ENCODE measurements around the gene CD47.

Gene CD47

DNA sequence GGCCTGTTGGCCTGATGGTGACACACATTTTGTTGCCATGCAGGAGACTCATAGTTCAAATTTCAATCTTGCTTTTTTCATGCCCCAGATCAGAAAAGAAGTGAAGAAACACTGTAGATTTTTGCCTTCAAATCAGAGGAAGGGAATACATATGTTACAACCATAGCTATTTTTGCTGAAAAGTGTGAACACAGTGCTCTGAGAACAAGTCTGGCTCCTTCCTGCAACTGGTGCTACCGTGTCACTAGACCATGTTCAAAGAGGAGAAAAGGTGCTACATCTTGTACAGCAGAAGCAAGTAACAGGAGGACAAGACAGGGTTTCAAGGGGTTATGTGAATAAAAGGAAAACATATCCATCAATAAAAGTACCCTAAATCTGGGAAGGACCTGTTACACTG is 44.6 kb downstream of the CD47 start:
- DNase-seq, result no peak

DNA sequence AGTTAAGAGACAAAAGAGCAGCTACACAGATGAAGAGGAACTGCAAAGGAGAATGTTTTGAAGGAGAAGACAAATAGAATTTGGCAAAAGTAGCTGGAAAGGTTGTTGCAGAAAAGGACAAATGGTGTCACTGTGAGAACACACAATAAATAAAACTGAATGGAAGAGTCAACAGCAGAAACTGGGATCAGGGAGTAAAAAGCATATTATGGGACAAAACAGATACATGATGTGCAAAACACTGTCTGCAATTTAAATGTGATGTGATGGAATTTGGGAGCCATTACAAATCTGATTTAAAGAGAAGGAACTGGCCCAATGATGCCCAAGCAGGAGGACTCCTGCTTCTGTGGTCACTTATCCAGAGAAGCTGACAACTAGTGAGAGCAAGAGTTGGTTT is 46.1 kb downstream of the CD47 start:
- no peak for DNase-seq

DNA sequence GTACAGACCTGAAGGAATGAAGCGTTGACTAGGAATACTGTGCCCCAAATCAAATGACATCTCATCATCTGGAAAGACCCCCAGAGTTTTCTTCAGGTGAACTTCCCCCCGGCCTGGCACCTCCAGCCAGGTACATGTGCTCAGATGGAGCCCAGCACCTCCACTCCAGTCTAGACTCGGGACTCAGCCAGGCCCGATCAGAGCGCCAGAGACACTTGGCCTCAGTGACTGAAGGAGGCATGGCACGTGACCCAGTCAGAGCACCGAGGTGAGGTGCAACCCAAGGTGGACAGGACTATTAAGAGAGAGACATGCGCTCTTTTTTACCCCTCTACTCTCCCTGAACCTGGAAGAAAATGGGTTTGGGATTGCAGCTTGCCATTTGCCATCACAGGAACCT is 48.5 kb downstream of the CD47 start:
- no peak for DNase-seq

DNA sequence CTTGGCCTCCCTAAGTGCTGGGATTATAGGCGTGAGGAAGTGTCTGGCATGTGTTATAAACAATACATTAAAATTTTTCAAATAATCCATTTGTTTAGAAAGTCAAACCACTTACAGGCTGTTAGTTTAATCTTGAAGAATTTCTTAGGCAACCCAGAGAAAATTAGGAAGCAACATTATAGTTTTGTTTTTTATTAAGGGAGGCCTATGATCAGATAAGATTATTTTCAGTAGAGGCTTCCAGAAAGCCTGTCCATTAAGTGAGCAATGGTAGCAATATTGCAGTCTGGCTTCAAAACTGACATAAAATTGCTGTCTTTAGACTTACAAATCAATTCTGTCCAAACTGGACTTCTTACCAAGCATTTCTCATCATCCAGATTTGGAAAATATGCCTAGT is 49.6 kb downstream of the CD47 start:
- DNase-seq, result no peak

DNA sequence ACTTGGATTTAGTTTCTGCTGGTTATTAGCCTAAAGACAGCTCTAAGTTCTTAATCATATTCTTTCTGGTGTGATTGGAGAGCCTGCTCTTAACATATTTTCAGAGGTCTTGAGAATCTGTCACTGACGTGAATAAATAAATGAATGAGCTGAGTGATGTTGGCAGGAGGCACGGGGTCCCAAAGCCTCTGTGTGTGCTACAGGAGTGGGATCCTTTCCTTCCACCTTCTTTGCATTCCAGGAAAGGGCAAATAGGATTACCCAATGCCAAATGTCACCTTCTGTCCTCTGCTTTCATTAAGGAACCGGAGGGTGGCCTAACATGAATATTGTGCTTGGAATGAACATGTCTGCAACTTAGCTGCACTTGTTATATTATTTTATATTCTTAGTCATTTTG is 53.1 kb downstream of the CD47 start:
- DNase-seq, result no peak

DNA sequence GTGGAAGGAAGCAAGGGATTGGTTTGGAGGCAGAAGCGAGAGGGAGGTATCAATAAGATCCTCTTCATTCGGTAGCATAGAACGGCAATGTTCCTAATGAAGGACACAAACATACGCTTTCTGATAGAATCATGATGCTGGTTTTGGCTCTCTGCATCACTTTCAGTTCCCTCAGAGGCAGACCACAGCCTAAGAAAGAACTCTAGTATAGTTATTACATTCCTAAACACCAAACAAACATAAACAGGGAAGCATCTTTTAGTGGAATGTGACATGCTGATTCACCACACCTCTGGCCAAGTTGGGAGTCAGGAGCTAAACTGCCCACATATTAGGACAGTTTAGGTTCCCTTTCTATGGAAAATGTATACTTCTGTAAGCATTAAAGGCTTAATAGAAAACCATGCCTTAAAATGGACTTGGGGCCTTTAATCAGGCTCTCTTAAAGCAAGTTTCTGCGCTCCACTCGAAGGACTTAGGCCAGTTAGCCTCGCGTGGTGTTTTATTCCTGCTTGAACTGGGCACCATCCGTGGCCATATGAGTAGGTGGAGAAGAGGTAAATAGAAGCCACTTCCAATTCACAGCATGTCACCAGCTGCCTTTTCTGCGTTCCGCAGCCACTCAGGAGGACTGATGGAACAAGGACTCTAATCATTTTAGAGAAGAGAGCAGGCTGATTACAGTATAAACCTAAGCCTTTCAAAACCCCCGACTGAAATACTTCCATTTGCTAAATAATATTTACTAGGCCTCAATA is 53.7 kb downstream of the CD47 start:
- DNase-seq, result peak; percentile 18

DNA sequence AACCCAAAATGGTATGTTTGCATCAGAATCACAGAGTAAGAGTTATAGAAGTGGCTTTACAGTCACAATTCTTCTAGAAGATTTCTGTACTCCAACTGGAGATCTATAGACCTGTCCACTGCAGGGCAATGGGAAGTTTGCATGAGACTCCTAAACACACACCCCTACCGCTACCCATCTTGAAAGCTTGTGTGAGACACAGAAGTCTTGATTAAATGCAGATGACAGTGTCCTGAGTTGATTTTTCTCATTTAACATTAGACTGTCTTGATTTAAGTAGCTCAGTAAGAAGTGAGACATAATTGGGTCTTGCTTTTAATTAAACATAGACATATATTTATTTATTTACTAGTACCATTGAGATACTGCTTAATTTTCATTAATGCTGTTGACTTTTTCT is 54.4 kb downstream of the CD47 start:
- peak; percentile 7 for DNase-seq

DNA sequence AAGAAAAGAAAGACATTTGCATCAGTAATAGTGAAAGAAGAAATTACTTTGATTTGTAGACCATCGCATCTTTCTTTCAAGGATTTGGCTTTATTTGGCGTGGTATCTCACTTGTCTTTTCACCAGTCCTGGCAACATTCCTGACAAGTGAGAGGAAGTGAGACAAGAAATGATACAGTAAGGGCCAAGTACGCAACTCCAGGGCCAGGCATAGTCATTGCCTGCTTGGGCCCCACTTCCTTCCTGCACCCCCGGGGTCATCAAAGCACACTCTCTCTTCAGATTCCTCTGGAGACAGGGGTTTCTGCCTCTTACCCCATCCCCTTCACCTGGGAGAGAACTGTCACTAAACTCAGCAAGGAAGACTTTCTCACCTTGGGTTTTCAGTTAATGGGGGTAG is 55.1 kb downstream of the CD47 start:
- DNase-seq, result no peak

DNA sequence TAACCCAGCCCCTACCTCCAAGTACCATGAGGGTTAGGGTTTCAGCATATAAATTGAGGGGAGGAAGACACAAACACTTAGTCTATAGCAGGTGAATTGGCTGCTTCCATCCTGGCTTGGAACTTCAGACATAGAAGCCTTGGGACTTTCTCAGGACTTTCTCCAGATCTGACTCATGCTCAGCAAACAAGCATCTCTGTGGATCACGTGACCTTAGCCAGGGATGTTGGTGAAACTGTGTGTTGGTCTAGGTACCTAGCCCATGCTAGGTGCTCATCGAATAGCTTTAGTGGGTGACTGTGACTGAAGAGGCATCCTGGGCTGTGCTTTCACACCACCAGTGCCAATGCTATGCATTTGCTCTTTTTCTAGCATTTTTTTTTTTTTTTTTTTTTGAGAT is 58.9 kb downstream of the CD47 start:
- DNase-seq, result no peak

DNA sequence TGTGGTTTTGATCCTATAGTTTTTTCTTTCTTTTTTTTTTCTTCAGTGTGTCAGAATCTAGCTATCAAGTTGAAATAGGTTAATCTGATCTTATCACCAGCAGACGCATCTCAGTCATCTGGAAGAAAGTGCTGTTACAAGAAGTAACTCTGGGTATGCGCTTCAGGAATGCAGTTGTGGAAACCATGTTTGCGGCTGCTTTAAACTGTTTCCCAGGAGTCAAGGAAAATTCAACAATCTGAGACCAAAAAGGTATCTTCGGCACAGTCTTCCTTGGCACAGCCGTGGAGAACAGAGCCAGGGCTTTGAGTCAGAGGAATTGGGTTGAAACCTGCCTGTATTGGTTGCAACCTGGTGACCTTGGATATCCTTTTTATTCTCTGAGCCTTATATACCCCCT is 59.9 kb downstream of the CD47 start:
- no peak for DNase-seq

DNA sequence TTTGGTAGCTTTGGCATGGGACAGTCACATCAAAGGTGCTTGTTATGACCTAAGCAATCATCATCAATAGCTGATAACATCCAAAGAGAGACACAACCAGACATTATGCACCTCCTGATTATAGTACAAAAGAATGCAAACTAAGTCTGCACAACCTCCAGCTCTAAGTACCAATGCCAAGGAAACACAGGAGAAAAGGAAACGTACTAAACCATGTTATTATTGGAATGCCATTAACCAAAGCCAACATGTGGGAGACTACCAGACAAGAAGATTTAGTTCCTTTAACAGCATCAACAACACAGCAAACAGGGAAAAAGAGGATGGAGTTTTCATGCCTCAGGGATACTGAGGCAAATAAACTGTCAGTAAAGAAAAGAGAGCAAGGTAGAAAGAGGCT is 61.4 kb downstream of the CD47 start:
- no peak for DNase-seq

DNA sequence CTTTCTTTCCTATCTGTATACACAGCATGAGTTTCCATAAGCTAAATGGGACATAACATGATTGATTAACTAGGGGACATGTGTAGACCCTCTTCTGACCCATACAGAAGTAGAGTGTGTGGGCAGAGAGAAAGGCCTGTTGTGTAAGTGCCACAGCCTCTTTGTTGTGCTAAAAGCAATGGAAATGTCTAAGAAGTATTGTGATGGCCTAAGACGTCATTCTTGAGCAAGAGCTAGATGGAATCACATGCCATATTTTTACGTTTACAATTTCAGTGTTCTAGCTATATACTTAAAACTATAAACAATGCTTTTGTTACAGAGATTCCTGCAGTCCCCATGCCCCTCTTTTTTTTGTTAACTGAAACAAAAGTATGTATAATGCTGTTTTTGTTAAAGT is 61.9 kb downstream of the CD47 start:
- DNase-seq, result no peak

DNA sequence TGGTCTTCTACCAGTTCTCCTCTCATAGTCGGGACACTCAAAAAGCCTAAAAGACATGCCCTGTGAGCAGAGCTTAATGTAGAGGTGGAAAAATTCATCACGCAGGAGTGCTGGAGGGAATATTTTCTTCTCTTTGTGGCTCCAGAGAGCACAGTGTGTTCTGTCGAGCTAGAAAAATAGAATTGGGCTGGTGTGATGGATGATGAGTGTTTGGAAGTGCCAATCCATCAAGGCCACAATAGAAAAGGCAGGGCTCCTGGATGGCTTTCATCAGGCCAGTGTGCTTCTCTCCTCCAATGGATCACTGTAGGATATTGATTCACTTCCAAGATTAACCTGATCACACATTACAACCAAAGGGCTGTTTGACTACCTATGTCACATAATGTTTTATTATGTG is 65.7 kb downstream of the CD47 start:
- DNase-seq, result no peak

DNA sequence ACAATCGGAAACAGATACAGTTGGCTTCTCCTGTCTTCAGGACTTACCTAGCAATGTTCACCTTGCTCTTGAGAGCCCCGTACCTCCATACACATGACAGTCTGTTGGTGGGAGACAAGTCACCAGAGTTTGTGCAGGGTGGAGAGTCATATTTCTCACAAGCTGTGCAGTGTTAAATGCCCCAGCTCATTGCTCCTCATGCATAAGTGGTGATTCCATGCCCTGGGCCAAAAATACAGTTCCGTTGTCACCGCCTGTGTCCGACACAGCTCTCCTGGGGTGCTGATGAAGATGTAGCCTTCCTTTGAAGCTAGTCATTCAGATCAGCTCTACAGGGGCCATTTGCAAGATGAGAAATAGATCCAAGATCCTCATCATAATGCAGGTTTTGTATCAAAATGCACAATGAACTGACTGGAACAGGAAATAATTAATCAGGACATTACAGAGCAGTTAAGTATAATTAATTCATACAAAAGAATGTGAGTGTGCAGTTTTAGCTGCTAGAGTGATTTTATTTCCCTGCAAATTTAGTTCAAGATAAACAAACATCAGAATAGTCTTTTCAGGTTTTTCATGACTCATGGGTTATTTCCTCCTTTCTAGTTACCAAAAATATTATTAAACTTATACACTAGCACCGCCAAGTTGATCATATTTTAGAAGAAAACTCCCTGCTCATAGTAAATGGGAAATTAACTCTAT is 66.5 kb downstream of the CD47 start:
- no peak for DNase-seq

DNA sequence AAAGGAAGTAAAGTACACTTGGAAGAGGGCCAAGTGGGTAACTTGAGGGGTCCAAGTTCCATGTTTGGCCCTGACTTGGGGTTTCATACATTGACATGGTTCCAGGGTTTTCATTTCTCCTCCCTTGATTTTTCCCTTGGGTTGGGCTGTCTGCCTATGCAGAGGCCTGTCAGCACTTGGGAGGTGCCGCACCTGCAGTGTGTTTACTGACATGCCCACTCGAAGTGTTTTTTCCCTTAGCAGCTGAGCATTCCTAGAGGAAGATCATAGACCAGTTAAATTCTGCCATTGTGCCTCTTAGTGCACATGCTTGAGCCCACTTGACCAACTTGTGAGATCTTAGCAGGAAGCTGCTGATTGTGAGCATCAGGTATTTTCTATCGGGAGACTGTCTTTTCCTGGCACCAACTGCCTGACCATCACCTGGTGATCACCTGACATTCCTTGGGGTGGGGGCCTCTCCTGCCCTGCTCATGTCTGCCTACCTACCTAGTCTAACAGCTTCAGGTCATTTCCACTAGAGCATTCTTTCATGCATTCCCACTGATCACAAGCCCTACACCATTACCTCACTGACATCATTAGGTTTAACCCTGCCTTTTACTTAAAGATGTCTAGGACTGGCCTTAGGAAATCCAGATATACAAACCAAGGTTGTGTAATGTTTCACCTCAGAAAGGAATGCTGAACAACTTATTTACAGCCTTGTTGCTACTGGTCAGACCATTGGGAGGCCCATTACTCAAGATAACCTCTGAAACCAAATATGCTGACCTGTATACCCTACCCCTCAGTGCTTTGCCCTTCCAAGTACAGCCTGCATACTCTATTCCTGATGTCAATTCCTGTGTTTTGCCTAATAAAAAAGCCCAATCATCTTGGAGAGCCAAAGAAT is 68.3 kb downstream of the CD47 start:
- DNase-seq, result no peak

DNA sequence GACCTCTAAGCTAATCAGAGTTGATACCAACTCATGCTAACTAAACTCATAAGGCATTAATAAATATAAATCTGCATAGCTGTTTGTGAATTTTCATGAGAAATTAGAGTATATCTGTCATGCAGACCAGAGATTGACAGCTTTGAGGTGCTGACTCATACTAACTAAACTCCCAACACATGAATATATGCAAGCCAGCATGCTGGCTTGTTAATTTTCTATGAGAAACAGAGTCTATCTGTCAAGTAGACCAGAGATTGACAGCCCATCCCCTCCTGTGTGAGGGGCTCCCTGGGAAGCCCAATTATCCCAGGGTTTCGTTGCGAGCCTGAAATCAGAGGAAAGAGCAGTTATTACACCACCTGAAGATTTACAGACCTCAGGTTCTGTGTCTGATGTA is 69.3 kb downstream of the CD47 start:
- DNase-seq, result no peak

DNA sequence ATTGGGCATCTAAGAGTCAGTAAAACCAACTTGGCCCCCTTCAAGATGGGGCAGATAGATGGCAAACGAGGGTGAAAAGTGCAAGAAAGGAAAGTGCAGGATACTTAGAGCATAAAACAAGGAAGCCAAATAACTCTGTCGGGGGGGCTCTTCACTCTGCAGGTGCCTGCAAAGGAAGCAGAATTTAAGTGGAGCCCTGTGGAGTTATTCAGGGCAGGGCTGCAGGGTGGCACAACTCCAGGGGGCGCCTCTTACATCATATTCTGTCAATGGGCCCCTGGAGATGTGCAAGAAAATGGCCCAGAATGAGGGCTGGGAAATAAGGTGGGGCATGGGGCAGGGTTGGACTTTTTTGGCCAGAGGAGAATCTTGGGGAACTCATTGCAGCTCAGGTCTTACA is 69.7 kb downstream of the CD47 start:
- DNase-seq, result no peak

DNA sequence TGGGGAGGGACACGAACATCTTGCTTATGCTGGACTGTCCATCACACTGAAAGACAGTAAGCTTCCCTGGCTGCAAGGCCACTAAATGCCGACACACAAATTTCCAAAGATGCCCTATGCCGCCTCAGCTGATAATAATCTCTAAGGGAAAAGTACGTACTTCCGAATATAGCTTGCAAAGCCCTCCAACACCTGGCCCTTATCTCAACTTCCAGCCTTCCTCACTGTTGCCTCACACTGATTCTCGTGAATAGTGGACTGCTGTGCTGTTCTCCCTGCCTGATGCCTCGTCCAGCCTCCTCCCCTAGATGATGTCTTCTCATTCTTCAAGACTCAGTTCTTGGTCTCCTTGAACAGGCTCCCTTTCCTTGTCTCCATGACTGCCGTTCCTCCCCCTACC is 72.3 kb downstream of the CD47 start:
- DNase-seq, result no peak

DNA sequence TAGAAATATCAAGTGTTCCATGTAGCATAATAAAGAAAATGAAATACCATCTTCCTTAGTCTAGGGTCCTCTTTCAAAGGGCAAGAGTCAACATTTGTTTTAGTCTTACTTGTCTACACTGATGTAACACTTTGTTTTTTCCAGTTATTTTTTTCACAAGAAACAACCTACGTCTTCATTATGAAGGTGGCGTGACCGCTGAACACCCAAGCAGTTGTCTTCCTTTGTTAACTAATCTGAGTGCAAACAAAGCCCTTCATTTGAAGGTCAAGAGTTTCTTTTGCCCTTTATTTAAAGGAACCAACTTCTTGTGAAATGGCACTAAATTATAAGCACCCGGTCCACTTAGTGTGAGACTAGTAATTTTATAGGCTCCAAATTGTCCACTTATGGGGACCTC is 73.2 kb downstream of the CD47 start:
- DNase-seq, result no peak

DNA sequence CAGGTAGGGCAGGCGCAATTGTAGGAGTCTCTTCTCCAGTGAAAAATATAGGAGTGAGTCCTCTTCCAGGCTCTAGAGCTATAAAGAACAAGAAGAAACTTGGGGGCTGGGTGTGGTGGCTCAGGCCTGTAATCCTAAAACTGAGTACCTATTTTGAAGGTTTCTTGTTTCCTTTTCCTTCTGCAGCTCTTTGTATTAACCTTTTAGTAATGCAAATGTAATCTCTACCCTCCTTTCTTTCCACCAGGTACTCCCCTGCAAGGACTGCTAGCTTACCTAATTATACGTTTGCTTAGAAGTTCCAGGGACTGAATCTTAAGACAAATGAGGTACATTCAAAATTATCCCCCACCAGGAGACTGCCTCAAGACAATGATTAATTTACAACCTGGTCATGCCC is 75.9 kb downstream of the CD47 start:
- DNase-seq, result no peak

DNA sequence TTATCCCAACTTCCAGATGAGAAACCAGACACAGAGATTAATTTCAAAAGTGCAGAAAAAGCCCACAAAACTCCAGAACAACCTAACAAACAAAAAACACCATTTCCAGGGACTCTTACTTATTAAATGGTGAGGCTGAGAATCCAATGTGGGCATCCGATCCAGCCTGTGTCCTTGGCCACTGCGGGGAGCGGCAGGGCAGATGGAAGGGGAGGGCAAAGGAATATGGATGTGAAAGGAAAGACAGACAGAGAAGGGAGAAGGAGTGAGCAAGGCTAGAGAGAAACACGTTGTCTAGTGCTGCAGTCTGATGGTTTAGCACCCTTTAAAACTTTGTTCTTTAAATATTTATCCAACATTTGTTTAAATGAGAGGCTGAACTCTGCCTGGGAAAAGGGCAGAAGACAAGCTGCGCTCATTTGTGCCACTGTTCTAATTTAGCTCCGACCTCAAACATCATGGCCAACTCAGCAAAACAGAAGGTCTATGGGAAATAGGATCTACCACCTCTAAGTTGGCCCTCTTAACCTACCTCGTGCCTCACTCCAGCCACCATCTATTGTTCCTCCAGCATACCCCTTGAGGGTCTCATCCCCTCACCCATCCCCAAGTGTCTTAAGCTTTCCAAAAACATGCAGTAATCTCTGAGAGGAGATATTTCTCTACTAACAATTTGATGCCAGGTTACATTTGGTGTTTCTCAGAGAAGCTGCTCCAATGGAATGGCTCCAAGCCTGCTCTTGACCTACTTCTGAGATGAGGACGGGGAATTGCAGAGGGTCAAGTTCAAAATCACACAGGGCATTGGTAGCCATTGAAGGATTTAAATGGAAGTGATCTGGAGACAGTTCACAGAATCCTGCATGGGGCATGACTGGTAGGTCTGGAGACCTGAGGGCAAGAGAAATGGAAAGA is 77.4 kb downstream of the CD47 start:
- DNase-seq, result no peak

DNA sequence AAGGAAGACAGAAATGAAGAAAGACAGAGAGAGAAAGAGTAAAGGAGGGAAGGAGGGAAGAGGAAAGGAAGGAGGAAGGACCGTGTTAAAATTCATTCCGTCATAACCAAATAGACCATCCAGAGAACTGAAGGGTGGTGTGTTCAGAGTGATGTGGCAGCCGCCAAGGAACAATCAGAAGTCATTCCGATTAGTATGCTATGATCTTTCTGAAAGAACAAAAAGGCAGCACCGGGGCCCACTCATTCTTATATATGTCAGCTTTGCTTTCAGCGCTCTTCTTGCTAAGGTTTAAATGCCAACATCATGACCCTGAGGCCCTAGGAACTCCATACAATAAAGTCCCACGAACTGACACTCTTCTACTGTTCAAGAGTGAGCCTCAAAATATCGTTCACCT is 78.5 kb downstream of the CD47 start:
- DNase-seq, result no peak

DNA sequence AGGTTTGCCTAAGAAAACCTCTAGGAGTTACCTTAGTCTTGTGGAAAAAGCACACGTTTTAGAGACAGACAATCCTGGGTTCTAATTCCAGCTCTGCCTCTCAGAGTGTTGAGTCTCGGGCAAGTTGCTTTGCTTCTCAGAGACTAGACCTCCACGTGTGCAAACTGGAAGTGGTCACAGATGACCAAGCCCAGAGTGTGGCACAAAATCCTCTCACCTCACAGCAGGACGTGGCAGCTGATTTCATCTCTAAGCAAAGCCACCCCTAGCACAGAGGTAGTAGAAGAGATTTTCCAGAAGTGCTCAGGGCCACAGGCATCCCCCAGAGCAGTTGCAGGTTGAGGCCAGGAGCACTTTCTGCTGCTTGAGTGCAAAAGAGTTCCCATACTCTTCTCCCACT is 79.2 kb downstream of the CD47 start:
- DNase-seq, result no peak
